T-helper 2 cell (primary cell): ENCODE measurements around the gene COL6A1.
"Not testable (repeated sequence)": the region's sequence is repeated elsewhere in the genome, so short reads cannot be mapped to it uniquely, and the experiment has no call there.

Experiments used
- DNase-seq, 5 experiments: peaks; one replicate each; pipeline versions ENCODE4 v3.0.0 to v3.0.0-alpha.2; 2012 to 2022

COL6A1 gene

DNA sequence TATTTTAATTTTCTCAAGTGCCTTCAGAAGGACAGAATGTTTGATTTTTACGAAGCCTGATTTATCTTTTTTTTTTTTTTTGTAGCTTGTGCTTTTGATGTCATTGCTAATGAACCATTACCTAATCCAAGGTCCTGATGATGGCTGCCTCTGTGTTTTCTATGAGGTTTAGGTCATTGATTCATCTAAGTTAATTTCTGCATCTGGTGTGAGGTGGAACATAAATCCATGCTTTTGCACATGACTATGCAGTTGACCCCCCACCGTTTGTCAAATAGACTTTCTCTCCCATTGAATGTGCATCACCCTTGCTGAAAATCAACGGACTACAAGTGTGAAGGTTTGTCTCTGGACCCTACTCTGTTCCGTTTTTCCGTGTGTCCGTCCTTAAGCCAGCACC, 50.5 kb downstream of the COL6A1 start:
- no peak for DNase-seq

DNA sequence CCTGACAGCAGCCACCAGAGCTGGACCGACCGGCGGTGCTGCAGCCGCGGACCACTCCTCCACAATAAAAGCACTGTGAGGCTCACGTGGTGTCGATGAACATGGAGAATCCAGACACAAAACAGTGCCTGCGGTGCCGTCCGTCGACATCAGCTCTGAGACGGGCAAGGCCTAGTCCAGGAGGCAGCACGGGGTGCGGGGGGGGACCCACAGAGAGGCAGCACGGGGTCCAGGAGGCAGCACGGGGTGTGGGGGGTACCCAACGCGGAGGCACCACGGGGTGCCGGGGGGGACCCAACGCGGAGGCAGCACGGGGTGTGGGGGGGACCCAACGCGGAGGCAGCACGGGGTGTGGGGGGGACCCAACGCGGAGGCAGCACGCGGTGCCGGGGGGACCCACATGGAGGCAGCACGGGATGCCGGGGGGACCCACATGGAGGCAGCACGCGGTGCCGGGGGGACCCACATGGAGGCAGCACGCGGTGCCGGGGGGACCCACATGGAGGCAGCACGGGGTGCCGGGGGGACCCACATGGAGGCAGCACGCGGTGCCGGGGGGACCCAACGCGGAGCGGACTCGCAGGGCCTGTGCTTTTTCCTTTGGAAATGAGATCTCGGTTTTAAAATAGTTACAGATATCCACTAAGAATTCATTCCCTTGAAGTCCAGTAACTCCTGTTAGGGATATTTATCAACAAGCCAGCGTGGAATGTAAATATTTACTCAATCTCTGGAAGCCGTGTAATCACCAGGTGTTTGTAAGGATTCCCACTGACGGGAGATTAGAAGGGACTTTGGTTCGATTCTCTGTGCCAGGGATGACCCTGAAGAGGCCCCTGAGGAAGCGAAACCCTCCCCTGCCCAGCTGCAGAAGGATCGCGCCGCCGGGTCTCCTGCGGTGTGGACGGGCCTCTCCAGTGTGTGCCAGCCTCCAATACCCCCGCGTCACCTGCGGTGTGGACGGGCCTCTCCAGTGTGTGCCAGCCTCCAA, 52.1 kb downstream of the COL6A1 start:
- DNase-seq, result no peak

GRCh38 chr21:46035809-46036695, 54.5 kb downstream of the COL6A1 start:
- no peak for DNase-seq

DNA sequence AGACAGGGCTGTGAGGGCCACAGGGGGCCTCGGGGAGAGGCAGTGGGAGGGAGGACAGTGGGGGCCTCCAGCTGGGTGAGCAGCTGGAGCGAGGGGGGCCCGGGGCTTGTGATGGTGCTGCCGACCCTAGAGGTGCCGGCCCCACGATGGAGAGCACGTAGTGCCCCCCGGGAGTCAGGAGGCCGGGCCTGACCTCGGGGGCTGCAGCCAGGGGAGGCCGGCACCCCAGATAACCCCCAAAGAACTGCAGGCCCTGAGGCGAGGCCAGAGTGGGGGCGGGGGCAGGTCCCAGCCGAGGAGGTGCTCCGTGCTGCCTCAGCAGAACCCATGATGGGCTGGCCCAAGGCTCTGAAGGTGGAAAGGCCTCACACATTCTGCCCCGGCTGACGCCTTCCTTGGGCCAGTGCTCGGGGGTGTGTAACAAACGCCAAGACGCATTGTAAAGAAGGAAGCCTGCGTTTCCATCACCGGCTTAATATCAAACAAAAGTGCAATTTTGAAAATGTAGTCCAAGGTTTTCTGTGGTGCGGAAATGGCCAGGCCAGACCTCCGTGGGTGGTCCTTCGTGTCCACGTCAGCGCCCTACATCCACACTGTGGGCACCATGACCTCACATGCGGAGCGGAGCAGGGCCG, 55.2 kb downstream of the COL6A1 start:
- no peak for DNase-seq

DNA sequence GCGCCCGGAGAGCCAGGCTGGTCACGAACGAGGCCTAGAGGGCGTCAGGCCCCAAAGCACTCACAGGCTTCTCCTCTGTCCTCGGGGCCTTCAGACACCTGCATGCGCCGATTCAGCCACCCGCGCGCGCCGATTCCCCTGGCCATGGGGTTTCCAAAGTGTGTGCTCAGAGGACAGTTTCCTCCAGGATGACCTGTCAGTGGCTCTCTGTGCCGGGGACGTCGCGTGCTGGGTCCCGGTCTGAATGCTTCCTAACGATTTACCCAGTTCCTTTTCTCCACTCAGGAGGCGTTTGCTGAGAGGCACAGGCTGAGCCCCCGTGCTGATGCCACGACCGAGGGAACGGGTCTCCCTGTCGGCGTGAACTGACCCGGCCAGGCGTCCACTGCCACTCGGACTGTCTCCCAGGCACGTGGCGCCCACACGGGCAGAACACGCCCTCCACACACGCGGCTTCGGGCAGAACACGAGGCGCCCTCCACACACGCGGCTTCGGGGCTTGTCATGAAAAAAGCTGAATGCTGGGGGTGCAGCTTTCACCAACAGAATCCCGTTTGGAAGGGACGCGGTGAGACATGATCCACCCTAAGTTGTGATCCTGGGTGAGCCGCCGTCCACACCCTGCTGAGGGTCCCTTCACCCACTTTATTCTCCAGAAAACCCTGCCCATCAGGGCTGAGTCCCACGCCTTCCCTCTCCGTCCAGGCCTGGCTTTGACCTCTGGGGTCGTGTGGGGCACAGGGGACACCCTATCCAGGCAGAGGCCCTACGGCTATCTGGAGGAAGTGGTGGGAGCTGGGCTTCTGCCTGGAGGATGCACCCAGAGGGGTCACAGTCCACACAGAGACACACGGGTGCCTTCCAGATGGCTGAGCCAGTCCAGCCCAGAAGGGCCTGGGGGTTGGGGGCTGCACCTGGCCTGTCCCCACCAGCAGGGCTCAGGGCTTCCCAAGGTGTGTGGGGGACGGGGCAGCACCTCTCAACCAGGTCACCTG, 56.1 kb downstream of the COL6A1 start:
- DNase-seq, result no peak

- no peak for DNase-seq
These were observed 56.8 kb downstream of the COL6A1 start for GRCh38 chr21:46038341-46038829.

GRCh38 chr21:46038871-46039397, 57.4 kb downstream of the COL6A1 start:
- no peak for DNase-seq

DNA sequence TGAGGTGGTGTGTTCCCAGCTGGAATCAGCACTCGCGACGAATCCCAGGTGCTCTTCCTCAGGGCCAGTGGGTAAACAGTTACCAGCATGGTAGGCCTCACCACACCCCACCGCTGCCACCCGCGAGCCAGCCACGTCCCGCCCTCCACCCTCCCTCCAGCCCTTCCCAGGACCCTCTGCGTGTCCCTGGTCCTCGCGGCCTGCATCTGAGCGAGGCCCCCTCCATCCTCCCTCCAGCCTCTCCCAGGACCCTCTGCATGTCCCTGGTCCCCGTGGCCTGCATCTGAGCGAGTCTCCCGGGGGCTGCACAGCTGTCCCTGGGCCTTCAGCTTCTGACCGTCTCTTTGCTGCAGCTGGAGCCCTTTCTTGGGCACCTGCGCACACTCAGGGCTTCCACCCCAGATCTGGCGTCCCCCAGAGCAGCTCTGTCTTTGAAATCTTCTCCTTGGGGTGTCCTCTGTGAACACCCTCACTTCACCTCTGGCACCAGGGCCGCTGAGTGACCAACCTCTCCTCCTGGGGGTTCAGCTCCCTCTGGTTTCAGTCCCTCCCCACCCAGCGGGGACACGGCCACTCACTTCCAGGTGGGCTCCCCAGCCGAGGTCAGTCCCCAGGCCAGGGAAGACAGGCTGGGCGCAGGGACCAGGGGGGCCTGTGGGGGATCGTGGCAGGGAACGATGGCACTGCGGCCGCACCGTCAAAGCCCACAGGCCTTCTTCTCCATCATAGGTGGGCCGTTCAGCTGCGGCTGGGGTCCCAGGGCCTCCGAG, 58.5 kb downstream of the COL6A1 start:
- DNase-seq, result no peak

GRCh38 chr21:46040707-46041106, 59.1 kb downstream of the COL6A1 start:
- no peak for DNase-seq

DNA sequence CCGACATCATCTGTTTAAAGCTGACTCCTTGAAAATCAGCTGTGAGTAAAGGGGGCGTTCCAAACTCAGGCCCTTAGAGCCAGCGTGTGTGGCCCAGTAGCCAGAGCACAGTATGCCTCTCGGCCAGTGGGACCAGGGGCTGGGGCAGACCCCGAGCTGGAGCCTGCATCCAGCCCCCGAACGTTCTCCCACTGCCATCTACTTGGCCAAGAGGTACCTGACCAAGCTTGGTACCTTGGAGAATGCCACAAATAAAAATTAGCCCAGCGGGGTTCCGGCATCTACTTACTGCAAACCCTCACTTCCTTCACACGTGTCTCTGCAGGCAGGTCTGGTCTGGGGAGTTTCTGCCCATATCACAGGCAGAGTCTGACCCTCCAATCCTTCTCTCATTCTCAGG, 59.6 kb downstream of the COL6A1 start:
- no peak for DNase-seq

- no peak for DNase-seq
These were observed 63.6 kb downstream of the COL6A1 start for GRCh38 chr21:46045154-46045553.

- no peak for DNase-seq
These were observed 64.9 kb downstream of the COL6A1 start for GRCh38 chr21:46046471-46046870.

- DNase-seq, result not testable (repeated sequence)
These were observed 65.3 kb downstream of the COL6A1 start for GRCh38 chr21:46046906-46047305.

- DNase-seq, result no peak
These were observed 67.6 kb downstream of the COL6A1 start for GRCh38 chr21:46048926-46049889.

- no peak for DNase-seq
These were observed 68.5 kb downstream of the COL6A1 start for GRCh38 chr21:46049890-46050667.

- DNase-seq, result no peak
These were observed 69.3 kb downstream of the COL6A1 start for GRCh38 chr21:46050668-46051378.

GRCh38 chr21:46051379-46051770, 69.8 kb downstream of the COL6A1 start:
- no peak for DNase-seq
